T47D (cell line): Measurements from ENCODE around the gene CERS1.
"Not testable (repeated sequence)": the region's sequence is repeated elsewhere in the genome, so short reads cannot be mapped to it uniquely, and the experiment has no call there.

ENCODE experiments used
- DNase-seq, 2 experiments: peaks; one replicate each; pipeline versions ENCODE4 v3.0.0 to v3.0.0-alpha.2; 2011 to 2012; ENCODE audit warnings: low read depth in 1 of 2, low spot score in 1 of 2
- JUND ChIP-seq: IDR thresholded peaks from 2 replicates; pipeline ENCODE4 v1.6.1; 2012; ENCODE audit warnings: low read depth
- in situ Hi-C: cut with HindIII; loops from 2 replicates; pipeline ENCODE4 v1.10.0; 2016; ENCODE audit warnings: low sequenced_read_pairs, low pct_unique_long_range_greater_than_20kb

Gene CERS1

GRCh38 chr19:18910801-18911436 lies 15.0 kb upstream of the CERS1 start:
- no peak for DNase-seq
- TF ChIP-seq JUND = no peak
- in situ Hi-C loops = no loop called here

GRCh38 chr19:18910010-18910409 lies 14.1 kb upstream of the CERS1 start:
- in situ Hi-C loops = no loop called here
- TF ChIP-seq JUND = no peak
- DNase-seq = no peak

GRCh38 chr19:18908917-18909619 lies 13.1 kb upstream of the CERS1 start:
- no peak for DNase-seq
- in situ Hi-C loops = no loop called here
- no peak for TF ChIP-seq JUND

- no peak for DNase-seq
- in situ Hi-C loops = no loop called here
- TF ChIP-seq JUND = no peak
Observed at GRCh38 chr19:18906605-18907519, 10.9 kb upstream of the CERS1 start.

DNA sequence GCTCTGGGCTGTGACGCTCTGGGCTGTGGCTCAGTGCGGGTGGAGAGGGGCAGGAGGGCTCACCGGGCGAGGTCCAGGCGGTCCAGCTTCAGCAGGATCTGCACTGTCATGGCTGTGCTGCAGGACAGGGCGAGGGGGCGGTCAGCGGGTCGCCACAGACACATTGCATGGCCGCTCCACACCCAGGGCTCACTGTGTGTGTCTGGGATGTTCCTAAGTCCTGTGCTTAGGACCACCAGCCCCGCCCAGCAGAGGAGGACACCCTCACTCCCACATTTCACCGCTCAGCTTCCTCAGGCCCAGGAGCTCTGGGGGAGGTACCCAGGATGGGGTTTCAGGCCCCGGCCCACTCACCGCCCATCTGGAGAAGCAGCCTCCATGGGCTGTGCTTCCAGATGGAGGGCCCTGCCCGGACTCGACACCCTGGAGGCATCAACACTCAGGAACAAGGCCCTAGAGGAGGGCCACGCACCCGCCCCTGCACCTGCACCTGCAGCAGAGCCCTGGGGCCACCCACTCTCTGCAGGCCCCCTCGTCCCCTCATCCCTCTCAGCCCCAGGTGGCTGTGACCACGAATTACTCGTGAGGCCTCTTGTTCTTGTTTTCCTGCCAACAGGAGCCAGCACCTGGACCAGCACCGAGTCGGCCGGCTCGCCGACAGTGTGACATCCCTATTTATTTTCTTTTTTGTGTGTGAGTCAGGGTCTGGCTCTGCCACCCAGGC lies 9.7 kb upstream of the CERS1 start:
- in situ Hi-C loops = no loop called here
- no peak for DNase-seq
- TF ChIP-seq JUND = no peak

DNA sequence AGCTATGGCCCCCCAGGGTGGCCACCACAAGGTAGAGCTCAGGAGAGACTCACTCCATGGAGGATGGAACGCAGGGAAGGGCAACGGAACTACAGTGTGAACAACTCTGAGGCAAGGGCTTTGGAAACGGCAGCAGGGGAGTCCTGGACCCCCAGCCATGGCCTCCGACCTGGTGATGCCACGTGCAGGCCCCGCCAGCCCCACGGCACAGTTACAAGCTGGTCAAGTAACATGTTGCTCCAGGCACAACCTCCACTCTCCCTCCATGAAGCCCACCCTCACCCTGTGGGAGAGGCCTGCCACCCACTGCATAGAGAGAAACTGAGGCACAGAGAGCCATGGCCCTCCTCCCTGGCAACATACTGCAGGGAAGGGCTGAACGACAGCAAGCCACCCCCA lies 9.1 kb upstream of the CERS1 start:
- no peak for TF ChIP-seq JUND
- no peak for DNase-seq
- in situ Hi-C loops = no loop called here

DNA sequence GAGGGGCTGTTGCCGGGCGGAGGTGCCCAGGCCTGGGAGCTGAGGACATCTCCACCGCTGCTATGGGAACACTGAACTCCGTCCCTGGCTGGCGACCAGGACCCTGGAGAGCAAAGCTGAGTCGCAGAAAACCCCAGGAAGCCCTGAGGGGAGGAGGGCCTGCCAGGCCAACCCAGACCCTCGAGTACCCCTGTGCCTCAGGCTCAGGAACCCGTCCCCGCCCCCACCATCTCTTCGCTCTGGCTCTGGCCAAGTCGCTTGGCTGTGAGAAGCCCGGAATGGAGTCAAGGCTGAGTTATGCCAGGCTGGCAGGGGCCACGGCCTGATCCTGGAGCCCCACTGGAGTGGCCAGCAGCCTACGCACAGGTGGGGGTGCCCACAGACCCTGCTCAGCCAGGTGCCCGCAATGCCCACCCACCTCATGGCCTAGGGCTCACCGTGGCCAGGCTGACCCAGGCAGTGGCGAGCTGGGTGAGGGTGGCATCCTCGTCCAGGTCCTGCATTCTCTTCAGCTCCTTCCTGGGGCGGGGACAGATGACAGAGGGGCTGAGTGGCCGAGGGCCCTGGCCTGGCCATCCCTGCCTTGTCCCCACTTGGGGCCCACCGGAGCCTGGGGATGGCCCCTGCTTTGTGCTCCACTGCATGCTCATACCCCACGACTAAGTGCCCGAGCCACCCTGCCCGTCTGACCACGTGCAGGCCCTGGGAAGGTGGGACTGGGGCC lies 8.5 kb upstream of the CERS1 start:
- in situ Hi-C loops = no loop called here
- TF ChIP-seq JUND = no peak
- DNase-seq = no peak

- no peak for DNase-seq
- no peak for TF ChIP-seq JUND
- in situ Hi-C loops = no loop called here
Observed at GRCh38 chr19:18903156-18904037, 7.4 kb upstream of the CERS1 start.

GRCh38 chr19:18902519-18902918 lies 6.6 kb upstream of the CERS1 start:
- in situ Hi-C loops, DNase-seq: not testable (repeated sequence)

DNA sequence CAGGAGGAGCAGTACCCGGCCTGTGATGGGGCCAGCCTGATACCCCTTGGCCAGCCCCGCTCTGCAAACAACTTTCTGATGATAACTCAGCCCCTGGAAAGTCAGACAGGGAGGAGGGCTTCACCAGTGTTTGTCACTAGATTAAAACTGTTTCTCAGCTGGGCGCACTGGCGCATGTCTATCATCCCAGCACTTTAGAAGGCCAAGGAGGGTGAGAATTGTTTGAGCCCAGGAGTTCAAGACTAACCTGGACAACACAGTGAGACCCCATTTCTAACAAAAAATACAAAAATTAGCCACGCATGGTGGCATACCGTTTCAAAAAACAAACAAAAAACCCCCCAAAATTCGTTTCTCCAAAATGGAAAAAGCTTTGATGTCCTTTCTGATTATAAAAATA lies 5.5 kb upstream of the CERS1 start:
- in situ Hi-C loops = no loop called here
- DNase-seq = no peak
- TF ChIP-seq JUND = no peak
